LNCAP (cell line): ENCODE measurements around the gene ZNF563.

Experiments
- CTCF ChIP-seq: fragments of 450-650 bp; IDR thresholded peaks from 2 replicates; pipeline ENCODE4 v1.5.1; 2017; ENCODE audit warnings: mild to moderate bottlenecking

The ZNF563 gene

DNA sequence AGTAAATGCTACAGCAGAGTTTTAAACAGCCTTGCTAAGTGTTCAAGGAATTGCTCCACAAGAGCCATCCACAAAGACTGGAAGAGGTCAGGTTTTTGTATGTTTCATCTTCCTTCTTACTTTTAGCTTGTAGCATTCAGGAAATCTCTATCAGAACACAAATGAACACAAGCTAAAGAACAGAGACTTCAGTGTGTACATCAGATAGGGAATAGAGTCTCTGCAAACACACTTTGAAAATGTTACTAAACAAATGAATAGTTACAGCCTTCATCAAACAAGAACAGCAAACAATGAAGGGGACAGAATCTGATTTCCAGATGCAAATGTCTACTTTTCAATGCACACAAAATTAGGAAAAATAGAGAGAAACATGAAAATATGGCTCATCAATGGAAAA lies 7.7 kb downstream of the ZNF563 start:
- TF ChIP-seq CTCF: no peak

DNA sequence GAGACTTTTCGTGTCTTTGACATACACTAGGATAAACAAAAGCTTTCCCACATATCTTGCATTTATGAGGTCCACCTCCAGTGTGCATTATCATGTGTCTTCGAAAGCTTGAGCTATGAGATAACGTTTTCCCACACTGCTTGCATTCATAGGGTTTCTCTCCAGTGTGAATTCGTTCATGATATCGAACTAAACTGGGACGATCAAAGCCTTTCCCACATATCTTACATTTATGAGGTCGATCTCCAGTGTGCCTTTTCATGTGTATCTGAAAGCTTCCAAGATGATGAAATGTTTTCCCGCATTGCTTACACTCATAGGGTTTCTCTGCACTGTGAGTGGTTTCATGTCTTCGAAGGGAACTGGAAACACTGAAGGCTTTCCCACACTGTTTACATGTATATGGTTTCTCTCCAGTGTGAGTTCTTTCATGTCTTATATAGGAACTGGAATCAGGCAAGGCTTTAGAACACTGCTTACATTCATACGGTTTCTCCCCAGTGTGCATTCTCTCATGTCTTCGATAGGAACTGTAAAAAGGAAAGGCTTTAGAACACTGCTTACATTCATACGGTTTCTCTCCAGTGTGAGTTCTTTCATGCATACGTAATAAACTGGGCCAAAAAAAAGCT lies 14.5 kb downstream of the ZNF563 start:
- no peak for TF ChIP-seq CTCF

GRCh38 chr19:12314553-12314952 lies 18.9 kb downstream of the ZNF563 start:
- no peak for TF ChIP-seq CTCF

DNA sequence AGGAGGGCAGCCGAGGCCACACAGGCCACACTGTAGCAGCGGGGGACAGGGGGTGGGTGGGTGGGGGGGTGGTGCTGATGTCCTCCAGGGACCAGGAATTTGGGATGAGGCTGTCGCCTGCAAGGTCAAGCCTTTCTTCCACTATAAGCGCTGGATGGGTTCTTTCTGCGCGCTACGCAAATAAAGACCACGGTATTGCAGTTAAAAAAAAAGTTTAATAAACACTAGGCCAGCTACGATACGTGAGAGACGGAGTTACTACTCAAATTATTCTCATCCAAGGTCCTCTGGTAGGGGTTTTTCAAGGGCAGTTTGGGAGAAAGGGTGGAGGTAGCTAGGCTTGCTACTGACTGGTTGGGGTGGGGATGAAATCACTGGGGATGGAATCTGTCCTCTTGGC lies 38.2 kb downstream of the ZNF563 start:
- TF ChIP-seq CTCF: no peak

DNA sequence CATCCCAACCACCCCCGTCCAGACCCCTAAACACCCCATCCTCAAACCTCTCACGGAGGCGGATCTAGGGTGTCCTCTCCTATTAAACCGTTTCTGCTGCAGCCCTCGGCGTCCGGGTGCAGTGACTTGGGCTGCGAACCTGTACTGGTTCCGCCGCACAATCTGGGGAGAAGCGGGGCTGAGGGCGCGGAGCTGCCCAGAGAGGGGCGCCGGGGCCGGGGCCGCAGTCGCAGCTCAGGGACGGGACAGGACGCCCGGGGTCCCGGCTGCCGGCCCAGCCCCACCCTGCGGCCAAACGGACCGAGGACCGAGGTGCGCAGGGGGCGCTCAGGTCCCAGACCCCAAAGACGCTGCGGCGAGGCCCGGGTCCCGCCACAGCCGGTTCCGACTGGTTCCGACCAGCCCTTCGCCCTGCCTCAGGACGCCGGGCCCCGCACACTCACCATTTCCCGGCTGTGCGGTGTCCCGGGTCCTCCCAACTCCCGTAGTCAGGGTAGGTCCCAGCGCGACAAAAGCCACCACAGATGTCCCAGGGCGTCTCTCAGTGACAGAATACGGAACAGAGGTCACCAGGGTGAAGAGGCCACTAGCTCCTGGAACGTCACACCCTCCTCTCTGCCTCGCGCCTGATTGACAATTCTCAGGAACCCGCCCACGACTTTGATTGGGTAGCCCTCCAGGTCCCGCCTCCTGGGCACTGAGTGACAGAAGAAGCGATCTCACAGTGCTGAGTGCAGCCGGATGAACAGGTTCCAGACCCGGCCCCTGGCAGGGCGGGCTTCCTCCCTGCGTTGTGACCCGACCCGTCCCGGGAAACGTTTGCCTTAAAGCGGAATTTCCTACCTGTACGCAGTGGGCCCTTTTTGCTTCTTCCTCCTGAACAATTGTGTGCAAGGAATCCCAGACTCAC lies 38.9 kb downstream of the ZNF563 start, which contains the start of gene ZNF44:
Gene ZNF44 (minus strand): TSS at position 635 of the 910 bp plus-strand sequence. CDS start 189 bp downstream, at position 446.
- no peak for TF ChIP-seq CTCF

DNA sequence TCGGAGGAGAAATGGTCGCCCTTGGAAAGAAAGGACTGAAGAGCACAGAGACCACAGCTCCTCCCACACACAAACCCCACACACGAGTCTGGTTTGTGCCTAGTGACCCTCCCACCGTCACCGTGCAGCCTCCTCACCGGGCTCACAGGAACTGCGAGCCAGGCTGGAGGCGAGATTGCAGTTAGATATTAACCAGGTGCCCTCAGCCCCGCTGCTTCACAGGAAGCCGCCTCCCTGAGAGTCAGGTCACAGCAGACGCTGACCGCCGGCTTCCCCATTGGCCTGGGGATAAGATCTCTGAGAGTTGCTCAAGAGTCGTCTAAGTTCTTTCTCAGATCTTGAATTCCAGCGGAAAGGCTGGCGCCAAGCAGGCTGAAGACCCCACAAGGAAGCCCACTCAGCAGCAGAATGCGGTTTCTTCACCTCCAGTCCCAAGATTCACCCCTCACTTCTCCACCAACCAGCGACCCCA lies 39.6 kb downstream of the ZNF563 start:
- no peak for TF ChIP-seq CTCF

GRCh38 chr19:12289790-12290065 lies 43.7 kb downstream of the ZNF563 start:
- no peak for TF ChIP-seq CTCF
